ENCODE measurements around the gene MCMBP. TPM values are rescaled to one million over a fixed set of nuclear protein-coding genes. Genes with fewer than 3 reads are reported as not detected.

MCMBP gene
- total RNA-seq, 4 donors from 2014 or later: 26.2 to 44.4 (median 35.5) TPM

DNA sequence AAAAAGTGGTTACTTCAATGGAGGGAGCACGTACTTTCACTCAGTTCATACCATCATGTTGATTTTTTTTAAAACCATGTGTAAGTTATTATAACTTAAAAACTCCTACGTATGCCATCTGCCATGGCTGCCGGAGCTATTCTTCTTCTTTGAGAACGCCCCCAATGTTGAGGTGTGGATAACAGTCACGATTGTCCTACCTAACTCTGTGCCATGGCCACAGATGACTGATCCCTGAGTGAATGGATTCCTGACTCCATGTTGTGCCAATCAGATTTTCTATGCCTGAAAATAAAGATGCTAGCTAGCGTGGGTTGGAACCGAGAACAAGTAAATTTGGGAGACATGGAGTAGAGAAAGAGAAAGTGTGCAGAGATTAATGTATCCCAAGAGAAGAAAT is 5.3 kb downstream of the MCMBP start:
- TF ChIP-seq, protein P1, sequence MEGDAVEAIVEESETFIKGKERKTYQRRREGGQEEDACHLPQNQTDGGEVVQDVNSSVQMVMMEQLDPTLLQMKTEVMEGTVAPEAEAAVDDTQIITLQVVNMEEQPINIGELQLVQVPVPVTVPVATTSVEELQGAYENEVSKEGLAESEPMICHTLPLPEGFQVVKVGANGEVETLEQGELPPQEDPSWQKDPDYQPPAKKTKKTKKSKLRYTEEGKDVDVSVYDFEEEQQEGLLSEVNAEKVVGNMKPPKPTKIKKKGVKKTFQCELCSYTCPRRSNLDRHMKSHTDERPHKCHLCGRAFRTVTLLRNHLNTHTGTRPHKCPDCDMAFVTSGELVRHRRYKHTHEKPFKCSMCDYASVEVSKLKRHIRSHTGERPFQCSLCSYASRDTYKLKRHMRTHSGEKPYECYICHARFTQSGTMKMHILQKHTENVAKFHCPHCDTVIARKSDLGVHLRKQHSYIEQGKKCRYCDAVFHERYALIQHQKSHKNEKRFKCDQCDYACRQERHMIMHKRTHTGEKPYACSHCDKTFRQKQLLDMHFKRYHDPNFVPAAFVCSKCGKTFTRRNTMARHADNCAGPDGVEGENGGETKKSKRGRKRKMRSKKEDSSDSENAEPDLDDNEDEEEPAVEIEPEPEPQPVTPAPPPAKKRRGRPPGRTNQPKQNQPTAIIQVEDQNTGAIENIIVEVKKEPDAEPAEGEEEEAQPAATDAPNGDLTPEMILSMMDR (IDR thresholded peaks at IDR 0.05): no peak
- TF ChIP-seq POLR2AphosphoS5 (IDR thresholded peaks at IDR 0.05): no peak
- no peak for TF ChIP-seq POLR2A (IDR thresholded peaks at IDR 0.05)
- TF ChIP-seq EP300 (IDR thresholded peaks at IDR 0.05; ENCODE audit: low read depth): no peak
- H3K27me3 ChIP-seq: no peaks in the 10 kb centered on the region
- 69 to 83% methylated on average over 7 of the region's 7 CpGs for WGBS, 2 donors (ENCODE audit: low coverage in 1 of 2)
- H3K4me1 ChIP-seq: peaks cover 11 to 40% (median 16%) of the 10 kb centered on the region in 4 donors
- no peak overlapping the region for H3K27ac ChIP-seq
- H3K9me3 ChIP-seq: peaks cover 0 to 4% of the 10 kb centered on the region in 2 donors
- in situ Hi-C loops (cut with MboI; ENCODE audit: low pct_ligation_motif_present in 1 of 4, low pct_unique_long_range_greater_than_20kb in 1 of 4, low sequenced_read_pairs in 3 of 4): loop anchor here in 2 of 4 donors (10.0 to 25.0 kb wide), 2 partner anchors 105 to 183 kb away; no protein-coding TSS in a partner anchor
- DNase-seq: no peak
- H3K4me3 ChIP-seq: no peak overlapping the region
- no peaks in the 10 kb centered on the region for H3K36me3 ChIP-seq
- intact Hi-C loops (cut with DNase I; ENCODE audit: low total_unique reads): no loop called here

GRCh38 chr10:119865699-119866240 is 6.9 kb downstream of the MCMBP start:
- intact Hi-C loops (cut with DNase I; ENCODE audit: low total_unique reads): no loop called here
- H3K27ac ChIP-seq: no peak overlapping the region
- peaks cover 6 to 41% (median 10%) of the 10 kb centered on the region in 4 donors for H3K4me1 ChIP-seq
- in situ Hi-C loops (cut with MboI; ENCODE audit: low pct_ligation_motif_present in 1 of 4, low pct_unique_long_range_greater_than_20kb in 1 of 4, low sequenced_read_pairs in 3 of 4): loop anchor here in 2 of 4 donors (10.0 to 25.0 kb wide), 2 partner anchors 103 to 181 kb away; no protein-coding TSS in a partner anchor
- H3K27me3 ChIP-seq: no peaks in the 10 kb centered on the region
- H3K9me3 ChIP-seq: peaks cover 0 to 4% of the 10 kb centered on the region in 2 donors
- no peaks in the 10 kb centered on the region for H3K36me3 ChIP-seq
- TF ChIP-seq, protein P1 (IDR thresholded peaks at IDR 0.05): no peak
- DNase-seq: no peak
- 94 to 100% methylated on average over 4 to 6 of the region's 6 CpGs for WGBS, 2 donors (ENCODE audit: low coverage in 1 of 2)
- H3K4me3 ChIP-seq: no peak overlapping the region

DNA sequence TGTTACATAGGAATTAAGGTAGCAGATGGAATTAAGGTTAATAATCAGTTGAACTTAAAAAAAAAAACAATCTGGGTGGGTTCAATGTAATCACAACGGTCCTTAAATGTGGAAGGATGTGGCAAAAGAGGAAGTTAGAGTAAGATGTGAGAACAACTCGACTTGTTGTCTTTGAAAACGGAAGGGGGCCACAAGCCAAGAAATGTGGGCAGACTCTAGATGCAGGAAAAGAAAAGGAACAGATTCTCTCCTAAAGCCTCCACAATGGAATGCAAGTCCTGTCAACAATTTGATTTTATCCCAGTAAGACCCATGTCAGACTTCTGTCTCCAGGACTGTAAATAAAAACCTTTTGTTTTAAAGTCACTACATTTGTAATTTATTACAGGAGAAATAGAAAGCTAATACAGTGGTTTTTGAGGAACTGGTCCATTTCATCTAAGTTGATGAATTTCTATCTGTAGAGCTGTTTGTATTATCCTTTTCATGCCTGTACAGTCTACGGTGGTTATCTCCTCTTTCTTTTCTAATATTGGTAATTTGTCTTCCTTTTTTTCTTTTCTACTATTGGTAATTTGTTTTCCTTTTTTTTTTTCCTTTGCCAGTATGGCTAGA is 8.6 kb downstream of the MCMBP start:
- DNase-seq: no peak
- H3K36me3 ChIP-seq: no peaks in the 10 kb centered on the region
- in situ Hi-C loops (cut with MboI; ENCODE audit: low pct_ligation_motif_present in 1 of 4, low pct_unique_long_range_greater_than_20kb in 1 of 4, low sequenced_read_pairs in 3 of 4) (loop anchor here in 2 of 4 donors (10.0 to 25.0 kb wide), 2 partner anchors 102 to 179 kb away; no protein-coding TSS in a partner anchor), intact Hi-C loops (cut with DNase I; ENCODE audit: low total_unique reads) (no loop called here)
- H3K27me3 ChIP-seq: no peaks in the 10 kb centered on the region
- TF ChIP-seq POLR2AphosphoS5 (IDR thresholded peaks at IDR 0.05) (no peak), EP300 (IDR thresholded peaks at IDR 0.05; ENCODE audit: low read depth) (no peak), POLR2A (IDR thresholded peaks at IDR 0.05) (no peak)
- TF ChIP-seq, protein P1 (IDR thresholded peaks at IDR 0.05): no peak
- H3K4me1 ChIP-seq: peaks cover 0 to 39% (median 4%) of the 10 kb centered on the region in 4 donors
- 76 to 85% methylated on average over 3 of the region's 4 CpGs for WGBS, 2 donors (ENCODE audit: low coverage in 1 of 2)
- H3K9me3 ChIP-seq: peaks cover 0 to 4% of the 10 kb centered on the region in 2 donors
- no peak overlapping the region for H3K4me3 ChIP-seq
- H3K27ac ChIP-seq: no peak overlapping the region

- DNase-seq: no peak
- TF ChIP-seq, protein P1 (IDR thresholded peaks at IDR 0.05): no peak
- TF ChIP-seq POLR2AphosphoS5 (IDR thresholded peaks at IDR 0.05) (no peak), POLR2A (IDR thresholded peaks at IDR 0.05) (no peak), EP300 (IDR thresholded peaks at IDR 0.05; ENCODE audit: low read depth) (no peak)
- Histone ChIP-seq H3K4me1 (peaks cover 0 to 27% (median 4%) of the 10 kb centered on the region in 4 donors), H3K27me3 (no peaks in the 10 kb centered on the region), H3K9me3 (peaks cover 0 to 4% of the 10 kb centered on the region in 2 donors), H3K4me3 (no peak overlapping the region), H3K27ac (no peak overlapping the region), H3K36me3 (peaks cover 0 to 9% (median 0%) of the 10 kb centered on the region in 4 donors)
- intact Hi-C loops (cut with DNase I; ENCODE audit: low total_unique reads): no loop called here
- WGBS, 2 donors (ENCODE audit: low coverage in 1 of 2): 20 to 43% methylated on average over 1 of the region's 1 CpG
- in situ Hi-C loops (cut with MboI; ENCODE audit: low pct_ligation_motif_present in 1 of 4, low pct_unique_long_range_greater_than_20kb in 1 of 4, low sequenced_read_pairs in 3 of 4): loop anchor here in 2 of 4 donors (10.0 to 25.0 kb wide), 2 partner anchors 100 to 178 kb away; no protein-coding TSS in a partner anchor
These were observed 10.1 kb downstream of the MCMBP start for GRCh38 chr10:119862524-119862923.
